Astrocyte (in vitro differentiated cells and primary cell): ENCODE data around the gene GTPBP2. TPM values are rescaled to one million over a fixed set of nuclear protein-coding genes. Genes with fewer than 3 reads are reported as not detected.
"Not testable (repeated sequence)": the region's sequence is repeated elsewhere in the genome, so short reads cannot be mapped to it uniquely, and the experiment has no call there.

ENCODE experiments used
- DNase-seq: peaks from one replicate; pipeline ENCODE4 v3.0.0-alpha.2; 2010; ENCODE audit warnings: low read depth
- FAIRE-seq: peaks from 2 replicates; lab custom pipeline; 2011; peaks lifted over from hg19 to GRCh38; lab: Jason Lieb, UNC
- H2AFZ ChIP-seq: 2 replicates; pipeline ENCODE4 v1.6.0; 2012; ENCODE audit warnings: low read depth, low read length, inconsistent platforms
- H3K27ac ChIP-seq: 2 replicates; pipeline ENCODE4 v1.5.1; 2011; ENCODE audit warnings: low read depth, low read length, inconsistent platforms
- H3K27me3 ChIP-seq: 2 replicates; pipeline ENCODE4 v1.6.0; 2011; ENCODE audit warnings: low read length, inconsistent platforms; ENCODE audit not compliant: insufficient read depth
- H3K36me3 ChIP-seq: 2 replicates; pipeline ENCODE4 v1.5.1; 2011; ENCODE audit warnings: low read length, inconsistent platforms; ENCODE audit not compliant: insufficient read depth
- H3K4me1 ChIP-seq: 2 replicates; pipeline ENCODE4 v1.5.1; 2011; ENCODE audit warnings: low read length, inconsistent platforms; ENCODE audit not compliant: insufficient read depth
- H3K4me2 ChIP-seq: 2 replicates; pipeline ENCODE4 v1.6.0; 2012; ENCODE audit warnings: low read length, inconsistent platforms
- H3K4me3 ChIP-seq: 2 replicates; pipeline ENCODE4 v1.5.1; 2011; ENCODE audit warnings: low read depth, mild to moderate bottlenecking, low read length, inconsistent platforms; ENCODE audit not compliant: insufficient read depth
- H3K79me2 ChIP-seq: 2 replicates; pipeline ENCODE4 v1.6.0; 2012; ENCODE audit warnings: mild to moderate bottlenecking, low read length, inconsistent platforms; ENCODE audit not compliant: insufficient read depth
- H3K9ac ChIP-seq: 2 replicates; pipeline ENCODE4 v1.6.0; 2012; ENCODE audit warnings: mild to moderate bottlenecking, low read length, inconsistent platforms
- H3K9me3 ChIP-seq: 2 replicates; pipeline ENCODE4 v1.5.1; 2012; ENCODE audit warnings: low read depth, mild to moderate bottlenecking, low read length, inconsistent platforms; ENCODE audit not compliant: insufficient read depth
- H4K20me1 ChIP-seq: 2 replicates; pipeline ENCODE4 v1.6.0; 2012; ENCODE audit warnings: low read length, inconsistent platforms; ENCODE audit not compliant: insufficient read depth
- H3K27ac Mint-ChIP-seq: one replicate; pipeline ENCODE4 v1.8.0; 2021; ENCODE audit warnings: mild to moderate bottlenecking, mixed read lengths; ENCODE audit not compliant: unreplicated experiment
- H3K27me3 Mint-ChIP-seq: one replicate; pipeline ENCODE4 v1.8.0; 2021; ENCODE audit warnings: low read depth, mixed read lengths; ENCODE audit not compliant: unreplicated experiment
- H3K36me3 Mint-ChIP-seq: one replicate; pipeline ENCODE4 v1.8.0; 2021; ENCODE audit warnings: low read depth, mixed read lengths; ENCODE audit not compliant: unreplicated experiment
- H3K4me1 Mint-ChIP-seq: one replicate; pipeline ENCODE4 v1.8.0; 2021; ENCODE audit warnings: low read depth, mixed read lengths; ENCODE audit not compliant: unreplicated experiment
- H3K4me3 Mint-ChIP-seq: one replicate; pipeline ENCODE4 v1.8.0; 2021; ENCODE audit warnings: mild to moderate bottlenecking, moderate library complexity, mixed read lengths; ENCODE audit not compliant: unreplicated experiment
- H3K9me3 Mint-ChIP-seq: one replicate; pipeline ENCODE4 v1.8.0; 2021; ENCODE audit warnings: mild to moderate bottlenecking, mixed read lengths; ENCODE audit not compliant: unreplicated experiment
- CTCF ChIP-seq: IDR thresholded peaks from 2 replicates; pipeline ENCODE4 v1.5.1; 2011; ENCODE audit warnings: low read depth, mild to moderate bottlenecking, inconsistent platforms, low read length, moderate library complexity; ENCODE audit not compliant: insufficient read depth
- EZH2 ChIP-seq: IDR thresholded peaks from 2 replicates; pipeline ENCODE4 v1.6.1; 2012; ENCODE audit warnings: mild to moderate bottlenecking, low read length, inconsistent platforms; ENCODE audit not compliant: insufficient read depth
- total RNA-seq: library from RNA; stranded (reverse); gene quantifications from 2 replicates; pipeline ENCODE4 v1.2.1, GENCODE V29; 2021

Gene GTPBP2
- total RNA-seq, 1 donor from 2014 or later, result 86.6 TPM

DNA sequence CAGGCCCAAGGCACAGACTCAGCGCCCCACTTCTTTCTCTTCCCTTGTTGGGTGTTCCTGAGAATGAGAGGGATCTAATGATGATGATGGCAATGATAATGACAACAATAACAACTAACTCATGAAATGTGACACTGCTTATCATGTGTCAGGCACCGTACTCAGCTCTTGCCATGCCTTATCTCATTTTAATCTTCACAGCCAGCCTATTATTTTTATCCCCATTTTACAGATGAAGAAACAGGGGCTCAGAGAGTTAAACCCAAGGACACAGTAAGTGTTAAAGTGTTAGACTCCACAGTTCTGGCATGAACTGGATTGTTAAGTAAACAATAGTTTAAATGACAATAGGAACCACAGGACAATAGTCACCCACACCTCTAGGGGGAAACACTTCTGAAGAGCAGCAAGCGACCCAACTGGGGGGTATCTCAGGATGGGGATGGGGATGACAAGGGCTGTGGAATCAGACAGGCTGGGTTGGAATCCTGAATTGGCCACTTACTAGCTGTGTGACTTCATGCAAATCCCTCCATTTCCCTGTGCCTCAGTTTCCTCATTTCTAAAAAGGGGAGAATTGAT, 28.2 kb upstream of the GTPBP2 start:
- Histone ChIP-seq H2AFZ (no peak overlapping the region), H3K4me2 (no peak overlapping the region), H3K9ac (no peak overlapping the region), H3K36me3 (no peaks in the 10 kb centered on the region), H3K79me2 (no peaks in the 10 kb centered on the region), H3K27me3 (no peaks in the 10 kb centered on the region), H3K4me1 (no peaks in the 10 kb centered on the region), H4K20me1 (no peaks in the 10 kb centered on the region), H3K9me3 (peaks cover 4% of the 10 kb centered on the region), H3K27ac (no peak overlapping the region), H3K4me3 (no peak overlapping the region)
- peaks cover 10% of the 10 kb centered on the region for H3K9me3 Mint-ChIP-seq
- no peaks in the 10 kb centered on the region for H3K27me3 Mint-ChIP-seq
- FAIRE-seq (no peak), DNase-seq (no peak)
- H3K36me3 Mint-ChIP-seq, result peaks cover 12% of the 10 kb centered on the region
- H3K4me3 Mint-ChIP-seq, result no peak overlapping the region
- H3K27ac Mint-ChIP-seq, result no peak overlapping the region
- no peaks in the 10 kb centered on the region for H3K4me1 Mint-ChIP-seq
- TF ChIP-seq CTCF, result no peak

- H2AFZ ChIP-seq, FAIRE-seq, H3K27me3 Mint-ChIP-seq, H3K9ac ChIP-seq, H3K4me3 ChIP-seq, DNase-seq, H3K4me1 Mint-ChIP-seq, H3K27ac Mint-ChIP-seq, H3K4me1 ChIP-seq, H3K4me3 Mint-ChIP-seq, H3K9me3 ChIP-seq, H4K20me1 ChIP-seq, H3K36me3 ChIP-seq, H3K27ac ChIP-seq, H3K27me3 ChIP-seq, H3K9me3 Mint-ChIP-seq, H3K79me2 ChIP-seq, H3K4me2 ChIP-seq: not testable (repeated sequence)
- peaks cover 10% of the 10 kb centered on the region for H3K36me3 Mint-ChIP-seq
These were observed 23.8 kb upstream of the GTPBP2 start for GRCh38 chr6:43652822-43653221.

DNA sequence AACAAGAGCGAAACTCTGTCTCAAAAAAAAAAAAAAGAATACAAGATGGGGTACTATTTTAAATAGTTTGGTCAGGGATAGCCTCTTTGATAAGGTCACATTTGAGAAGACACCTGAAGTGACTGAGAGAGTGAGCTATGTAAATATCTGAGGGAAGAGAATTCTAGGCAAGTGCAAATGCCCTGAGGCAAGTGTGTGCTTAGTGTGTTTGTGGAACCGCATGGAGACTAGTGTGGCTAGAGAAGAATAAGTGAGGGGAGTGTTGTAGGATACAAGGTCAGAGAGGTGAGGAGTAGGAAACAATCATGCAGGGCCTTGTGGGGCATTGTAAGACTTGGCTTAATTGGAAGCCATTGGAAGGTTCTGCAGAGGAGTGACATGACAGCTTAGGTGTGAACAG, 19.2 kb upstream of the GTPBP2 start:
- FAIRE-seq, result no peak
- H3K4me2 ChIP-seq, result no peak overlapping the region
- no peak overlapping the region for H2AFZ ChIP-seq
- no peaks in the 10 kb centered on the region for H3K36me3 ChIP-seq
- H3K9me3 ChIP-seq, result no peaks in the 10 kb centered on the region
- H3K79me2 ChIP-seq, result no peaks in the 10 kb centered on the region
- Mint-ChIP-seq H3K4me3 (no peak overlapping the region), H3K27ac (no peak overlapping the region), H3K4me1 (no peaks in the 10 kb centered on the region), H3K9me3 (no peaks in the 10 kb centered on the region), H3K27me3 (no peaks in the 10 kb centered on the region), H3K36me3 (peaks cover 3% of the 10 kb centered on the region)
- H3K9ac ChIP-seq, result no peak overlapping the region
- H3K4me1 ChIP-seq, result peaks cover 3% of the 10 kb centered on the region
- H3K27me3 ChIP-seq, result no peaks in the 10 kb centered on the region
- H3K4me3 ChIP-seq, result no peak overlapping the region
- TF ChIP-seq EZH2 (no peak), CTCF (no peak)
- H3K27ac ChIP-seq, result no peak overlapping the region
- H4K20me1 ChIP-seq, result no peaks in the 10 kb centered on the region
- DNase-seq, result no peak
